ENCODE results near the gene DGKI. TPM values are rescaled to one million over a fixed set of nuclear protein-coding genes. Genes with fewer than 3 reads are reported as not detected.

The DGKI gene
- total and polyA plus RNA-seq, 2 donors (not counting 1 experiment from before 2014, with no cell fraction given), result 0.74 to 2.1 TPM

- H3K79me2 ChIP-seq (ENCODE audit: control insufficient read depth, insufficient read depth, low read length), result no peaks in the 10 kb centered on the region
- no peak overlapping the region for H2AFZ ChIP-seq (ENCODE audit: low read length)
- no peaks in the 10 kb centered on the region for H3K27me3 ChIP-seq (ENCODE audit: control insufficient read depth, insufficient read depth, low read length)
- H3K9ac ChIP-seq (ENCODE audit: insufficient read depth, low read length), result no peak overlapping the region
- H3K27ac ChIP-seq (ENCODE audit: insufficient read depth, low read length), result no peak overlapping the region
- no peak for DNase-seq (ENCODE audit: low read depth in 2 of 2)
- no peaks in the 10 kb centered on the region for H3K9me3 ChIP-seq (ENCODE audit: control insufficient read depth, insufficient read depth, low read depth, low read length)
- no peak overlapping the region for H3K4me3 ChIP-seq (replicated peaks in 1 of 4; ENCODE audit: control extremely low read depth in 1 of 4, insufficient read depth in 1 of 4, low read depth in 3 of 4, low read length in 4 of 4)
- no peaks in the 10 kb centered on the region for H3K4me1 ChIP-seq (ENCODE audit: control insufficient read depth, extremely low read depth, insufficient read depth, low read length)
- TF ChIP-seq EZH2 (IDR thresholded peaks at IDR 0.05; ENCODE audit: low read length, missing control alignments) (no peak), CTCF (conservative IDR thresholded peaks at IDR 0.05 in 1 of 2, IDR thresholded peaks at IDR 0.05 in 1 of 2; ENCODE audit: low read depth in 1 of 2, low read length in 2 of 2) (no peak)
- no peaks in the 10 kb centered on the region for H4K20me1 ChIP-seq (ENCODE audit: control insufficient read depth, extremely low read depth, insufficient read depth, low read length)
- no peak overlapping the region for H3K4me2 ChIP-seq (ENCODE audit: extremely low read depth, insufficient read depth, low read length)
- no peaks in the 10 kb centered on the region for H3K36me3 ChIP-seq (ENCODE audit: control insufficient read depth, insufficient read depth, low read length)
Measured at GRCh38 chr7:137434530-137434929, 412.2 kb downstream of the DGKI start.

- Histone ChIP-seq H3K9me3 (ENCODE audit: control insufficient read depth, insufficient read depth, low read depth, low read length) (no peaks in the 10 kb centered on the region), H2AFZ (ENCODE audit: low read length) (peak overlapping the region; percentile 53), H3K4me1 (ENCODE audit: control insufficient read depth, extremely low read depth, insufficient read depth, low read length) (peaks cover 2% of the 10 kb centered on the region), H3K9ac (ENCODE audit: insufficient read depth, low read length) (no peak overlapping the region), H3K4me2 (ENCODE audit: extremely low read depth, insufficient read depth, low read length) (no peak overlapping the region), H3K27ac (ENCODE audit: insufficient read depth, low read length) (peak overlapping the region; percentile 16), H3K79me2 (ENCODE audit: control insufficient read depth, insufficient read depth, low read length) (no peaks in the 10 kb centered on the region), H3K36me3 (ENCODE audit: control insufficient read depth, insufficient read depth, low read length) (no peaks in the 10 kb centered on the region), H3K4me3 (replicated peaks in 1 of 4; ENCODE audit: control extremely low read depth in 1 of 4, insufficient read depth in 1 of 4, low read depth in 3 of 4, low read length in 4 of 4) (no peak overlapping the region), H4K20me1 (ENCODE audit: control insufficient read depth, extremely low read depth, insufficient read depth, low read length) (no peaks in the 10 kb centered on the region), H3K27me3 (ENCODE audit: control insufficient read depth, insufficient read depth, low read length) (no peaks in the 10 kb centered on the region)
- peak; percentile 56 to 76 for DNase-seq (ENCODE audit: low read depth in 2 of 2)
- TF ChIP-seq CTCF (conservative IDR thresholded peaks at IDR 0.05 in 1 of 2, IDR thresholded peaks at IDR 0.05 in 1 of 2; ENCODE audit: low read depth in 1 of 2, low read length in 2 of 2) (no peak), EZH2 (IDR thresholded peaks at IDR 0.05; ENCODE audit: low read length, missing control alignments) (no peak)
Measured at GRCh38 chr7:137423321-137423720, 423.5 kb downstream of the DGKI start.

- peak; percentile 37 to 48 for DNase-seq (ENCODE audit: low read depth in 2 of 2)
- H3K9me3 ChIP-seq (ENCODE audit: control insufficient read depth, insufficient read depth, low read depth, low read length), result no peaks in the 10 kb centered on the region
- peaks cover 6% of the 10 kb centered on the region for H3K4me1 ChIP-seq (ENCODE audit: control insufficient read depth, extremely low read depth, insufficient read depth, low read length)
- no peak overlapping the region for H3K4me2 ChIP-seq (ENCODE audit: extremely low read depth, insufficient read depth, low read length)
- H3K79me2 ChIP-seq (ENCODE audit: control insufficient read depth, insufficient read depth, low read length), result no peaks in the 10 kb centered on the region
- H4K20me1 ChIP-seq (ENCODE audit: control insufficient read depth, extremely low read depth, insufficient read depth, low read length), result no peaks in the 10 kb centered on the region
- no peak overlapping the region for H2AFZ ChIP-seq (ENCODE audit: low read length)
- H3K27ac ChIP-seq (ENCODE audit: insufficient read depth, low read length), result no peak overlapping the region
- no peak overlapping the region for H3K4me3 ChIP-seq (replicated peaks in 1 of 4; ENCODE audit: control extremely low read depth in 1 of 4, insufficient read depth in 1 of 4, low read depth in 3 of 4, low read length in 4 of 4)
- no peaks in the 10 kb centered on the region for H3K36me3 ChIP-seq (ENCODE audit: control insufficient read depth, insufficient read depth, low read length)
- no peak overlapping the region for H3K9ac ChIP-seq (ENCODE audit: insufficient read depth, low read length)
- no peak for TF ChIP-seq EZH2 (IDR thresholded peaks at IDR 0.05; ENCODE audit: low read length, missing control alignments)
- no peak for TF ChIP-seq CTCF (conservative IDR thresholded peaks at IDR 0.05 in 1 of 2, IDR thresholded peaks at IDR 0.05 in 1 of 2; ENCODE audit: low read depth in 1 of 2, low read length in 2 of 2)
- H3K27me3 ChIP-seq (ENCODE audit: control insufficient read depth, insufficient read depth, low read length), result no peaks in the 10 kb centered on the region
Measured at GRCh38 chr7:137421366-137421765, 425.4 kb downstream of the DGKI start.
